Bronchial epithelial cell (primary cell): ENCODE results near the gene FOSB. TPM values are rescaled to one million over a fixed set of nuclear protein-coding genes. Genes with fewer than 3 reads are reported as not detected.

Source experiments
- DNase-seq: peaks from one replicate; pipeline ENCODE4 v3.0.0-alpha.2; 2010; ENCODE audit warnings: low read depth
- FAIRE-seq: peaks from 2 replicates; lab custom pipeline; 2011; peaks lifted over from hg19 to GRCh38; lab: Jason Lieb, UNC
- H3K27me3 ChIP-seq: 2 replicates; pipeline ENCODE4 v1.5.1; 2011; ENCODE audit warnings: low read length; ENCODE audit not compliant: control insufficient read depth, insufficient read depth
- H3K36me3 ChIP-seq: 2 replicates; pipeline ENCODE4 v1.5.1; 2011; ENCODE audit warnings: low read length; ENCODE audit not compliant: control insufficient read depth, insufficient read depth
- H3K4me3 ChIP-seq: 2 replicates; pipeline ENCODE4 v1.5.1; 2011; ENCODE audit warnings: mild to moderate bottlenecking, low read depth, low read length, control low read depth
- total RNA-seq: library from RNA; depleted of rRNA; stranded (reverse); fragments of >200 nt; gene quantifications from 2 replicates; pipeline ENCODE4 v1.2.1, GENCODE V29; 2014
- TF ChIP-seq, protein P1 (sequence below): IDR thresholded peaks from 2 replicates; pipeline ENCODE4 v1.5.1; 2011; ENCODE audit warnings: mild to moderate bottlenecking, moderate library complexity, low read length, control low read depth, inconsistent platforms; ENCODE audit not compliant: insufficient read depth, severe bottlenecking

The FOSB gene
- total RNA-seq, 1 donor from 2014 or later = 4.2 TPM

DNA sequence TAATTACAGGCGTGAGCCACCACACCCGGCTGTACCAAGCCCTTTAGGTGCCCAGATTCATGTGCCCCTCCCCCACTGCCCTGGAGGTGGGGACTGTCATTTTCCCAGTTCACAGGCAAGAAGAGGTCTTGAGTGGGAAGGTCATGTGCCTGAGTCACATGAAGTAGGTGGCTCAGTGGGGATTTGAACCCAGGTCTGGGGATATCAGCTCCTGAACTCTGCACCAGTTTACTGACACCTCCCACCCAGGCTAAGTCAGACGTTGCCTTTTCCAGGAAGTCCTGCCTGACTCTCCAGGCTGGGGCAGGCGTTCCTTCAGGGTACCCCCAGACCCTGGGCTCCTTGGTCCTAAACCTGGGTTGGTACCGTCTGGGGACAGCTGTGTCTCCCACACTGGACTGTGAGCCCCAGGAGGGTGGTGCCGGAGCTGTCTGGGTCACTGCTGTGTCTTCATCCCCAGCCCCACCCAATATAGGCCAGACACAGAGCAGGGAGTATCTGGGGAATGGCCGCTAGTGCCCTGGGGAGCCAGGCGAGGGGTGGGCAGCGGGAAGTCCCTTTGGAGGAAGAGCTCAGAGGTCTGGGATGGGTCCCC is 48.1 kb downstream of the FOSB start:
- peaks cover 23% of the 10 kb centered on the region for H3K36me3 ChIP-seq
- DNase-seq = no peak
- no peak for FAIRE-seq
- no peaks in the 10 kb centered on the region for H3K27me3 ChIP-seq
- TF ChIP-seq, protein P1, sequence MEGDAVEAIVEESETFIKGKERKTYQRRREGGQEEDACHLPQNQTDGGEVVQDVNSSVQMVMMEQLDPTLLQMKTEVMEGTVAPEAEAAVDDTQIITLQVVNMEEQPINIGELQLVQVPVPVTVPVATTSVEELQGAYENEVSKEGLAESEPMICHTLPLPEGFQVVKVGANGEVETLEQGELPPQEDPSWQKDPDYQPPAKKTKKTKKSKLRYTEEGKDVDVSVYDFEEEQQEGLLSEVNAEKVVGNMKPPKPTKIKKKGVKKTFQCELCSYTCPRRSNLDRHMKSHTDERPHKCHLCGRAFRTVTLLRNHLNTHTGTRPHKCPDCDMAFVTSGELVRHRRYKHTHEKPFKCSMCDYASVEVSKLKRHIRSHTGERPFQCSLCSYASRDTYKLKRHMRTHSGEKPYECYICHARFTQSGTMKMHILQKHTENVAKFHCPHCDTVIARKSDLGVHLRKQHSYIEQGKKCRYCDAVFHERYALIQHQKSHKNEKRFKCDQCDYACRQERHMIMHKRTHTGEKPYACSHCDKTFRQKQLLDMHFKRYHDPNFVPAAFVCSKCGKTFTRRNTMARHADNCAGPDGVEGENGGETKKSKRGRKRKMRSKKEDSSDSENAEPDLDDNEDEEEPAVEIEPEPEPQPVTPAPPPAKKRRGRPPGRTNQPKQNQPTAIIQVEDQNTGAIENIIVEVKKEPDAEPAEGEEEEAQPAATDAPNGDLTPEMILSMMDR = no peak
- H3K4me3 ChIP-seq = no peak overlapping the region

DNA sequence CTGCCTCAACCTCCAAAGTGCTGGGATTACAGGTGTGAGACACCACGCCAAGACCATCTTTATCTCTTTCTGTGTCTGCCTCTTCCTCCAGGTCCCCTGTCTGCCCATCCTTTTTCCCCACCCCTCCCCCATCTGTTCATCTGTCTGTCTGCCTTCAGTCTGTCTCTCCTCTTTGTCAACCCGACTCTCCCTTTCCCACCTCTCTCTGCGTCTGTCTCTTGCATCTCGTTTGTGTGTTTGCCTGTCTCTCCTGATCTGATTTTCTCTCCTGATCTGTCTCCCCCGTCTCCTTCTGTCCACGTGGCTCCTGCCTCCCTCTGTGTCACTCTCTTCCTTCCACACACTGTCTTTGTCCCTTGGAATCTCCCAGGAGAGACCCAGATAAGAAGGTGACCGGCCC is 49.4 kb downstream of the FOSB start:
- Histone ChIP-seq H3K27me3 (no peaks in the 10 kb centered on the region), H3K4me3 (no peak overlapping the region), H3K36me3 (peaks cover 27% of the 10 kb centered on the region)
- FAIRE-seq (no peak), DNase-seq (no peak)
- TF ChIP-seq, protein P1 = no peak

- Histone ChIP-seq H3K27me3 (no peaks in the 10 kb centered on the region), H3K36me3 (peaks cover 31% of the 10 kb centered on the region), H3K4me3 (no peak overlapping the region)
- no peak for FAIRE-seq
- no peak for DNase-seq
- TF ChIP-seq, protein P1 = no peak
Observed at GRCh38 chr19:45517641-45518468, 50.1 kb downstream of the FOSB start.

- Histone ChIP-seq H3K27me3 (no peaks in the 10 kb centered on the region), H3K4me3 (no peak overlapping the region), H3K36me3 (peaks cover 29% of the 10 kb centered on the region)
- DNase-seq (no peak), FAIRE-seq (no peak)
- TF ChIP-seq, protein P1 = no peak
Observed at GRCh38 chr19:45518469-45518826, 50.7 kb downstream of the FOSB start.

- DNase-seq = no peak
- Histone ChIP-seq H3K36me3 (peaks cover 32% of the 10 kb centered on the region), H3K4me3 (no peak overlapping the region), H3K27me3 (no peaks in the 10 kb centered on the region)
- FAIRE-seq = no peak
- TF ChIP-seq, protein P1 = no peak
Observed at GRCh38 chr19:45522010-45522941, 54.5 kb downstream of the FOSB start.
